MM.1S (cell line): ENCODE data around the gene CENPA.

Experiments used
- DNase-seq: peaks from one replicate; pipeline ENCODE4 v3.0.0-alpha.2; 2015
- H2AFZ ChIP-seq: fragments of 300-600 bp; sonication (generic); 2 replicates; pipeline ENCODE4 v1.6.0; 2016; ENCODE audit warnings: antibody characterized with exemption, low read length
- H3F3A ChIP-seq: fragments of 300-600 bp; sonication (generic); 2 replicates; pipeline ENCODE4 v1.6.1; 2016; ENCODE audit warnings: mild to moderate bottlenecking, antibody characterized with exemption, low read length, moderate library complexity, mixed read lengths; ENCODE audit not compliant: insufficient read depth
- H3K27ac ChIP-seq: fragments of 300-600 bp; sonication (generic); 2 replicates; pipeline ENCODE4 v1.5.1; 2016; ENCODE audit warnings: mild to moderate bottlenecking, low read length
- H3K27me3 ChIP-seq: fragments of 300-600 bp; sonication (generic); replicated peaks from 2 replicates; pipeline ENCODE4 v1.6.0; 2016; ENCODE audit warnings: low read length; ENCODE audit not compliant: insufficient read depth
- H3K36me3 ChIP-seq: fragments of 300-600 bp; sonication (generic); replicated peaks from 2 replicates; pipeline ENCODE4 v1.6.1; 2016; ENCODE audit warnings: mild to moderate bottlenecking, low read length, mixed read lengths; ENCODE audit not compliant: insufficient read depth
- H3K4me1 ChIP-seq: fragments of 300-600 bp; sonication (generic); 2 replicates; pipeline ENCODE4 v1.6.1; 2016; ENCODE audit warnings: low read length, mixed read lengths
- H3K4me2 ChIP-seq: fragments of 300-600 bp; sonication (generic); 2 replicates; pipeline ENCODE4 v1.6.0; 2016; ENCODE audit warnings: low read depth, low read length
- H3K4me3 ChIP-seq: fragments of 300-600 bp; sonication (generic); 2 replicates; pipeline ENCODE4 v1.5.1; 2016; ENCODE audit warnings: low read length, mixed read lengths
- H3K79me2 ChIP-seq: fragments of 300-600 bp; sonication (generic); 2 replicates; pipeline ENCODE4 v1.6.1; 2016; ENCODE audit warnings: mixed run types, low read length, mixed read lengths
- H3K9ac ChIP-seq: fragments of 300-600 bp; sonication (generic); 2 replicates; pipeline ENCODE4 v1.6.1; 2016; ENCODE audit warnings: low read length, mixed read lengths
- H3K9me2 ChIP-seq: fragments of 300-600 bp; sonication (generic); replicated peaks from 2 replicates; pipeline ENCODE4 v1.6.1; 2016; ENCODE audit warnings: mild to moderate bottlenecking, low read length, mixed read lengths; ENCODE audit not compliant: insufficient read depth
- H3K9me3 ChIP-seq: fragments of 300-600 bp; sonication (generic); replicated peaks from 2 replicates; pipeline ENCODE4 v1.6.1; 2016; ENCODE audit warnings: mild to moderate bottlenecking, low read length, mixed read lengths; ENCODE audit not compliant: insufficient read depth
- H4K20me1 ChIP-seq: fragments of 300-600 bp; sonication (generic); 2 replicates; pipeline ENCODE4 v1.6.1; 2016; ENCODE audit warnings: mild to moderate bottlenecking, low read length, moderate library complexity, mixed read lengths; ENCODE audit not compliant: insufficient read depth
- CTCF ChIP-seq: fragments of 300-600 bp; sonication (generic); IDR thresholded peaks from 2 replicates; pipeline ENCODE4 v1.5.1; 2016; ENCODE audit warnings: antibody characterized with exemption, low read length, mixed read lengths
- EZH2 ChIP-seq: fragments of 300-600 bp; sonication (generic); optimal IDR thresholded peaks from 2 replicates; pipeline ENCODE3; 2017; ENCODE audit warnings: low read depth, mild to moderate bottlenecking, antibody characterized with exemption, low read length, mixed read lengths
- EZH2phosphoT487 ChIP-seq: fragments of 300-600 bp; sonication (generic); IDR thresholded peaks from 2 replicates; pipeline ENCODE4 v1.6.1; 2018; ENCODE audit warnings: antibody characterized with exemption, low read length

Gene CENPA

GRCh38 chr2:26785431-26786206 is at the start of gene CENPA:
Gene CENPA, plus strand, starts transcription at chr2:26786056. Its CDS starts 141 bp downstream, at chr2:26786197.
- Histone ChIP-seq H3K36me3 (no peaks in the 10 kb centered on the region), H2AFZ (peak within 1 kb of the TSS; percentile 84), H4K20me1 (no peaks in the 10 kb centered on the region), H3K4me1 (no peaks in the 10 kb centered on the region), H3K9ac (peak within 1 kb of the TSS; percentile 66), H3F3A (no peaks in the 10 kb centered on the region; the same call in 1 of the 2 replicates), H3K79me2 (peaks cover 39% of the 10 kb centered on the region), H3K27me3 (no peaks in the 10 kb centered on the region), H3K4me2 (peak within 1 kb of the TSS; percentile 91), H3K27ac (peak within 1 kb of the TSS; percentile 31; the same call in 1 of the 2 replicates), H3K4me3 (peak within 1 kb of the TSS; percentile 73), H3K9me2 (no peaks in the 10 kb centered on the region), H3K9me3 (no peaks in the 10 kb centered on the region)
- DNase-seq = peak; percentile 99
- no peak for TF ChIP-seq EZH2phosphoT487
- TF ChIP-seq EZH2 = no peak
- no peak for TF ChIP-seq CTCF

GRCh38 chr2:26737221-26737620 is 48.6 kb upstream of the CENPA start:
- no peaks in the 10 kb centered on the region for H3K36me3 ChIP-seq
- no peak overlapping the region for H2AFZ ChIP-seq
- no peak overlapping the region for H3K27ac ChIP-seq
- no peak for DNase-seq
- H3K4me1 ChIP-seq = no peaks in the 10 kb centered on the region
- H3K4me3 ChIP-seq = no peak overlapping the region
- H3F3A ChIP-seq = no peaks in the 10 kb centered on the region
- no peaks in the 10 kb centered on the region for H4K20me1 ChIP-seq
- no peaks in the 10 kb centered on the region for H3K9me2 ChIP-seq
- H3K9me3 ChIP-seq = no peaks in the 10 kb centered on the region
- no peaks in the 10 kb centered on the region for H3K79me2 ChIP-seq
- H3K9ac ChIP-seq = no peak overlapping the region
- no peak for TF ChIP-seq EZH2
- no peak for TF ChIP-seq EZH2phosphoT487
- no peak for TF ChIP-seq CTCF
- no peak overlapping the region for H3K4me2 ChIP-seq
- H3K27me3 ChIP-seq = peaks cover 69% of the 10 kb centered on the region

GRCh38 chr2:26738481-26738880 is 47.4 kb upstream of the CENPA start:
- Histone ChIP-seq H3K9me2 (no peaks in the 10 kb centered on the region), H4K20me1 (no peaks in the 10 kb centered on the region), H3K9me3 (no peaks in the 10 kb centered on the region), H3F3A (no peaks in the 10 kb centered on the region), H3K4me3 (no peak overlapping the region), H3K4me1 (no peaks in the 10 kb centered on the region), H3K79me2 (no peaks in the 10 kb centered on the region), H3K27ac (no peak overlapping the region), H3K27me3 (peaks cover 67% of the 10 kb centered on the region), H3K36me3 (no peaks in the 10 kb centered on the region), H3K4me2 (no peak overlapping the region), H2AFZ (no peak overlapping the region), H3K9ac (no peak overlapping the region)
- no peak for DNase-seq
- TF ChIP-seq EZH2 (no peak), EZH2phosphoT487 (no peak)

DNA sequence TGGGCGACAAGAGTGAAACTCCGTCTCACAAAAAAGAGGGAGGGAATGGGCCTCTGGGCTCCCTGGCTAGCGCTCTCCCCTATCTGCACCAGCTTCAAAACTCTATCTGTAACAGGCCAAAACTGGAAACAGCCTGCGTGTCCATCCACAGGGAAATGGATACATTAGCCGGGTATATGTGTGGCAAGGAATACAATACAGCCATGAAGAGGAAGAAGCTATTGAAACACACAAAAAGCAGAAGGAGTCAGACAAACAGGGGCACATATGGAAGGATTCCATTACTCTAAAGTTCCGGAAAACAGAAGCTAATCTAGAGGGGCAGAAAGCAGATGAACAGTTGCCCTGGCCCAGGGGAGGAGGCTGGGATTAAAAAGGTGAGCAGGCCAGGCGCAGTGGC is 46.3 kb upstream of the CENPA start:
- peaks cover 69% of the 10 kb centered on the region for H3K27me3 ChIP-seq
- H4K20me1 ChIP-seq = no peaks in the 10 kb centered on the region
- H3K9me2 ChIP-seq = no peaks in the 10 kb centered on the region
- no peak overlapping the region for H2AFZ ChIP-seq
- TF ChIP-seq CTCF (no peak), EZH2 (no peak), EZH2phosphoT487 (no peak)
- H3K4me3 ChIP-seq = no peak overlapping the region
- H3K36me3 ChIP-seq = no peaks in the 10 kb centered on the region
- no peak overlapping the region for H3K4me2 ChIP-seq
- no peaks in the 10 kb centered on the region for H3K79me2 ChIP-seq
- H3K4me1 ChIP-seq = no peaks in the 10 kb centered on the region
- H3F3A ChIP-seq = no peaks in the 10 kb centered on the region
- no peak overlapping the region for H3K27ac ChIP-seq
- H3K9me3 ChIP-seq = no peaks in the 10 kb centered on the region
- no peak for DNase-seq
- H3K9ac ChIP-seq = no peak overlapping the region
